Dermis blood vessel endothelial cell (primary cell): ENCODE measurements around the gene ERGIC1. TPM values are rescaled to one million over a fixed set of nuclear protein-coding genes. Genes with fewer than 3 reads are reported as not detected.
"Not testable (repeated sequence)": the region's sequence is repeated elsewhere in the genome, so short reads cannot be mapped to it uniquely, and the experiment has no call there.

Experiments
- DNase-seq: peaks from one replicate; pipeline ENCODE4 v3.0.0; 2010
- total RNA-seq: library from RNA; depleted of rRNA; stranded (reverse); fragments of >200 nt; gene quantifications from 2 replicates; pipeline ENCODE4 v1.2.3, GENCODE V29; 2014

The ERGIC1 gene
- total RNA-seq, 1 donor from 2014 or later: 64.0 TPM

DNA sequence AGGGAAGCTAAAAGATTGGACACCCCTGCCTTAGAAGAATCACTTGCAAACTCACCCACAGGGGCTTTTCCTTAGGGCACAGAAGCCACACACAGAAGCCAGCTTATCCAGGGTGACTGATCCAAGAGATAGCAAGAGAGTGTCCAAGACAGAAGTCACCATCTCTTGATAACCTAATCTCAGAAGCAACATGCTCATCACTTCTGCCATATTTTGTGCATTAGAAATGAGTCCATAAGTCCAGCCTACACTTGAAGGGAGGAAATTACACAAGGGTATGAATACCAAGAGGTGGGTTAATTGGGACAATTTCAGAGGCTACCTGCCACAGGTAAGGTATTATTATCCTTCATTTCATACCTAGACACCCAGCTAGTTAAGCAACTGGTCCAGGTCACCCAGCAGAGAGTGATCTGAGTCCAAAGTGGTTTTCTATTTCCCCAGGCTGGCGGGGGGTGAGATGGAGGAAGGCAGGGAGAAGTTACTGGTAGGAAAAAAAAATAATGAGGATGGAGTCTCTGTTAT, 3.7 kb upstream of the ERGIC1 start:
- DNase-seq: no peak

DNA sequence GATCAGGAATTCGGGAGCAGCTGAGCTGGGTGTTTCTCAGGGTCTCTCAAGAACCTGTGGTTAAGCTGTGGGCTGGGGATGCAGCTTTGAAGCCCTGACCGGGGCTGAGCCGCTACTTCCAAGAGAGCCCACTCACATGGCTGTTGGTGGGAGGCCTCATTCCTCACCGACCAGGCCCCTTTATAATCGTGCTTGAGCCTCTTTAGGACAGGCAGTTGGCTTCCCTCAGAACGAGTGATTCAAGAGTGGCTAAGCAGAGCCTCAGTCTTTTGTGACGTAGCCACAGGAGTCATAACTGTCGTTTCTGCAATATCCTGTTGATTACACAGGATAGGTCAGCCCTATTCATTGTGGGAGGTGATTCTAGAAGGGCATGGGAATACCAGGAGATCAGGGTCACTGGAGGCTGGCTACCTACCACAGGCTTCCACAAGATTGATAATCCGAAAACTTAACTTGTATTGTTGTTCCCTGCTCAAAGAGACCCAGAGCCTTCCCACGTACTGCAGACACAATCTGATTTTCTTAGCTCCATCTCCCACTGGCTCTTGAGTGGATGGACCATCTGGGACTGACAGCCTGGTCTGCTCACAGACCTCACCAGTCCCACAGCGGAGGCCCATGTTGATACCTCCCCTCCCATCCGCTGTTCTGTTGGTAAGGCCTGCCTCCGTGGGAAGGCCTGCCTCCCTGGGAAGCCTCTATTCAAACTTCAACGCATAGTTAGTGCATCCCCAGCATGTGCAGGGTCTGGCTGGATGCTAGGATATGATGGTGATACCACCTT, 3.0 kb upstream of the ERGIC1 start:
- peak; percentile 86 for DNase-seq

DNA sequence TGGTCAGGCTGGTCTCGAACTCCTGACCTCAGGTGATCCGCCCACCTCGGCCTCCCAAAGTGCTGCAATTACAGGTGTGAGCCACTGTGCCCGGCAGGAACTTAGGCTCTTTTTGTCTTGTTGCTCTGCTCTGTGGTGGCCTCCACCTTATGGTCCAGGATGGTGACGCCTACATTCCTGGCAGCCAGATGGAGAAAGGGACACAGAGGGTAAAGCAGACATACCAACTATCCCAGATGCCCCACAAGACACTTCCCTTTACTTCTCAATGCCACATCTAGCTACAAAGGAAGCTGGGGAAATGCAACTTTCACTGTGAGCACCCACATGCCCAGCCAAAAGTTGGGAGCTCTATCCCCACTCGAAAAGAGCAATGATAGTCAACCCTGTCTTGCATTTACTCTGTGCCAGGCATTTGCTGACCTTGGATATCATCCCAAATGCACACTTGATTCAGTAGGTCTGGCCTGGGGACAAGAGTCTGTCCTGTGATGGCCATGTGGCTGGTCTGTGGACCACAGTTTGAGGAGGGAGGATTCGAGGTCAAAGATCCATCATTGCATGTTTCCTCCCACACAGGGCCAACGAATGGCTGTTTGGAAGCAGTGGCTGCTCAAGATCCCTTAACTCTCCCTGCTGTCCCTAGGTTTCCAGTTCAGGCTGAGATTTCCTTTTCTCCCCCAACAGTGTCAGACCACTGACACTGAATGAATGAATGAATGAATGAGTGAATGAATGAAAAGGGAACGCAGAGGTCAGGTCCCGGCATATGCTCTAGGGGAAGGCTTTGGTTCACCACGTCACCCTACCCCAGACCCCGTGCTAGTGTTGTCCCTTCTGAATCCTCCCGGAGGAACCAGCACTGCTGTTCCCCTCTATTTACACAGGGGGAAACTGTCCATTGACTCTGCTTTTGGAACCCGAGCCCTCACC, 1.4 kb upstream of the ERGIC1 start:
- DNase-seq: no peak

DNA sequence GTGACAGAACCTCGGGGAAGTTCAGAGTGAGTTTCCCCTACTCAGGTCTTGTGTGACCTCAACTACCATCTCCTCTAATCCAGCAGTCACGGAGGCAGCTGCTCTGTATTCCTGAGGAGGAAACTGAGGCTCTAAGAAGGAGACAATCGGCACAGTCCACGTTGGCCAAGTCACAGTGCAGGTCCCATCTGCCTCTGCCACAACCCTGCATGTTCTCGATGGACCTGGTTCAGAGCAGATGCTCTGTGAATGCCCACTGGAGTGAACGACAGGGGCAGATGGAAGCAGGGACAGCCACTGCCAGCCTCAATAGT, 722 bp upstream of the ERGIC1 start:
- DNase-seq: no peak

DNA sequence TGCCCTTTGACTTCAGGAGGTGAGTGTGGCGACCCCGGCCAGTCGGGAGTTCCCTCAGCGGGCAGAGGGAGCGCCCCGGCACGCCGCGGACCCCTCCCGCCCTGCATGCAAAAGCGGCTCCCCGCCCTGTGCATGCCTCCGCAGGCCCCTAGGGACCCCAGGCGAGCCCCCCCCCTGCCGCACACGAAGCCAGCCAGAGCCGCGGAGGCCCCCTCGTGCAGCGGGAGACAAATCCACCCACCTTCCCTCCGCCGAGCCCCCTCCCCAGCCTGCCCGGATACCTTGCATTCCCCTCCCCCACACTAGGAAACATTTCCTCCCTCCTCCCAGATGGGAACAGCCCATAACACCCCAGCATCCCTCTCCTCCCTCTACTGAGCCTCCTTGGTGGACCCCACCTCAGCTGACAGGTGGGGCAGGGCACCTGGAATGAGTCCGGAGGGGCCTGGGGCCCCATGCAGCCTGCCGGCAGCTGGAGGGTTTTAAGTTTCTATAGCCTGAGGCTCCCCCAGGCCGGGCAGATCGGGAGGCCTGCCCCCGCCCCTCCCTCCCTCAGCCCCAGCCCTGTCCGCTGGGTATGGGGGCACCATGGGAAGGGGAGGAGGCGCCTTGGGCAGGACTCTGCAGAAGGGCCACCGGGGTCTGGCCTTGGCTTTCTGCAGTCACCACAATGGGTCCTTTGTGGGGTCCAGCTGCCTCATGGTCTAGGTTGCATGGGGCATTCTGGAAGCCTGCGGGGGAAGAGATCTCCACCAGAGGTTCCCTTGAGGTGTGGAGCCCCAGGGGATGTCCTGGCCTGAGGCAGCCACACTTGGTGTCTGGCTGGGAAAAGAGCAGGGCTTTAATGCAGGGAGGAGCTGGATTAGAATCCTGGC, 601 bp downstream of the ERGIC1 start:
- peak; percentile 38 for DNase-seq

DNA sequence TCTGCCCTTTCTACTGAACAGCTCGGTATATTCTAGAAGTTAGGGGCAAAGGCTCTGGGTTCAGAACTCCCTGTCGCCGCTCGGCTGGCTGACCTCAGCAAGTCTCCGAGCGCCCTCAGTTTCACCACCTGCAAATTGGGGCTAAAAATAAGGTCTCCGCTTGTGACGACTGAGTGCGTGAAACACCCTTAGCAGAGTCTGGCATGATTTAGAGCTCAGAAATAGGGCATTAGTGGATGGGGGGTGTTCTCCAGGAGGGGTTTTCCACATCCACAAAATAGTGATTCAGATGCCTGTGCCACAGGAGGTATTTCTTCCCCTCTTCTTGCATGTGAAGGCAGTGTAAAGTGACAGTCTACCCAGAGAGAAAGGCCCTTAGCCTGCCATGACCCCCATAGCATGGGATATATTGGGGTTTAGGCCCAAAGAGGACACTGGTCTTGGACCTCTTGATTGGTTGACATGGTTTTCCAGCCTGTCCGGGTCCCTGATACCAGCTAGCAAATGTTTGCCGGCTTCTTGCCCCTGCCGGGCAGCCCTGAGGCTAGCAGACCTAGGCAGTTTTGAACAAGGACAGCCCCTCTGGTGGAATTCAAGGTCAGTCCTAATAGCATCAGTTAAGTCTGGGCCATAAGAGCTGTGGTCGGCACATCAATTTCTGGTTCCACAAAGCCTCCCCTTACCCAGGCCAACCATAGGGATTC, 1.4 kb downstream of the ERGIC1 start:
- no peak for DNase-seq

DNA sequence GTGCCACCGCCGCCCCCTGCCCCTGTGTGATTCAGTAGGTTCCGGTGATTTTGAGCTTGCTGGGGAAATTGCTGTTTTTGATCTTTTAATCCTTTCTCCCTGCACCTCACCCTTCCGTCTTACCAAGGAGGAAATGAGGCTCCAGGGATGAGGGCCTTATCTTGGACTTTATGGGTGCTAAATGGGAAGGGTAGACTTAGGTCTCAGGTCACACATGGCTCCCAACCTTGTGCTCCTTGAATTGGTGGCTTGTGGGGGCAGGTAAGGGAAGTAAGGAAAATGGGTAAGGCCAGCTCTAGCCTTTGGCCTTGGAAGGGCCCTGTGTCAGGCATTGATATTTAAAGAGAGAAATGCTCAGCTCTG, 1.9 kb downstream of the ERGIC1 start:
- DNase-seq: no peak

DNA sequence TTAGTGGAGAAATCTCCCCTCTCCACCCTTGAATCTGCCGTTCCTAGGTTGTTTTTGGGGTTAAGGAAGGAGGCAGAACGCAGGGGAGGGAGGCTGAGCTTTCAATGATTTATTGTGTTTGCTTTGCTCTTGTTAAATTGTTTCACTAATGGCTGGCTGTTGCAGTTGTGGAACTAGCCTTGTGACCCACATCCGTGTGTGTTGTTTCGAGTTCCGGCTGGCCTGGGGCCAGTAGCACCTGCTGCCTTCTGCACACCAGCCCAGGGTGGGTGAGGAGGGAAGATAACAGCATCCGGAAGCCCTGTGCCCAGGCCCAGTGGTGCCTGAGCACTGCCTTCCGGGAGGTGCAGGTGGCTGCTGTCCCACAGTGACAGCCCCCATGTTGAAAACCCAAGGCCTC, 3.6 kb downstream of the ERGIC1 start:
- peak; percentile 82 for DNase-seq

DNA sequence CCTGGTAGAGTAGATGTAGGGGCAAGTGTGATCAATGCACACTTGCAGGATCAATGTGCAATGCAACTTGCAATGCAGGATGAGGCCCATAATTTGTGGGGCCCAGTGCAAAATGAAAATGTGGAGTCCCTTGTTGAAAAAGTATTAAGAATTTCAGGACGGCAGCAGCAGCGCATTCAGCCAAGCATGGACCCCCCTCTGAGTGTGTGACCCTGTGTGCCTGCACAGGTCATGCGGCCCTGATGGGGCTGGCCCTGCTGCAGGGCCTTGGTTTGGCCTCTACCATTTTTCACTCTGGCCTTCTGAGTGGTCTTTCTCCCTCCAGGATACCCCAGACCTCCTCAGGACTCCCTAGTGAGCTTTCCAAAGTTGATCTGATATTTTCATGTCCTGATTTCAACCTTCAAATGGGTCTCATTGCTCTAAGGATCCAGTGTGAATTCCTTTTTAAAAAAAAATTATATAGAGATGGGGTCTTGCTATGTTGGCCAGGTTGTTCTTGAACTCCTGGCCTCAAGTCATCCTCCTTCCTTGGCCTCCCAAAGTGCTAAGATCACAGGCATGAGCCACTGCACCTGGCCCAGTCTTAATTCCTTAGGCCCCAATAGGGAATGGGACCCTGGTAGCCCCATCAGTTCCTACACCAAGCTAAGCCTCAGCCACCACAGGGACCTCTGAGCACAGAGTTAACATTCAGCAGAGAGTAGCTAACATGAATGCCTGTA, 4.3 kb downstream of the ERGIC1 start:
- no peak for DNase-seq

DNA sequence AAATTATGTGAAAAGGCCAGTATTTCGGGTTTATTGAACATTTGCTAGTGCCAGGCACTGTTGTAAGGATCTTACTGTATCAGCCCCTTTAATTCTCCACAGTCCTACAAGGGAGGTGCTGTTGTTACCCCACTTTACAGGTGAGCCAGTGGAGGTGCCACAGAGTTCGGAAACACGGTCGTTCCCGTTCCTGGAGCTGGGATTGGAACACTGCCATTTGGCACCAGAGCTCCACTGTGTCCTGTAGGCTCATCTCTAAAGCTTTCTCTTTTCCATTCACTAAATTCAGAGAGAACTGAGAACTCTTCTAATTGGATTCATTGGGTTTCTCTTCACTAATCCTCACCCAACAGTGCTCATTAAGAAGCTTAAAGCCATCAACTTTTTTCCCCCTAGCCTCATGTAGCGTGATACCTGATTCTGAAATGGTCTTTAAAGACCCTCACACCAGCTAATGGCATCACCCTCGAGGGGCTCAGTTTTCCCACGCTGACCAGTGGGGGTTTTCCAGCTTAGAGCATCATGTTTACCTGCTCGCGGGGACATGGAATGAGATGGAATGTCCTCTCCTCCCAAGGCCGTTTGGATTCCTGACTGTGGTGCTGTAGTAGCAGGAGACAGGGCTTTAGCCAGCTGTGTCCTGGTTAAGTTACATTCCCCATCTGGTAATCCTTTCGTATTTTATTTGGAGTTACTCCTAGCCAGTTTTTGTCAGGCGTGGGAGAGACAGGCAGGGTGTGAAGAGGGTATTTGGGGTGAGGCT, 5.8 kb downstream of the ERGIC1 start:
- DNase-seq: no peak

DNA sequence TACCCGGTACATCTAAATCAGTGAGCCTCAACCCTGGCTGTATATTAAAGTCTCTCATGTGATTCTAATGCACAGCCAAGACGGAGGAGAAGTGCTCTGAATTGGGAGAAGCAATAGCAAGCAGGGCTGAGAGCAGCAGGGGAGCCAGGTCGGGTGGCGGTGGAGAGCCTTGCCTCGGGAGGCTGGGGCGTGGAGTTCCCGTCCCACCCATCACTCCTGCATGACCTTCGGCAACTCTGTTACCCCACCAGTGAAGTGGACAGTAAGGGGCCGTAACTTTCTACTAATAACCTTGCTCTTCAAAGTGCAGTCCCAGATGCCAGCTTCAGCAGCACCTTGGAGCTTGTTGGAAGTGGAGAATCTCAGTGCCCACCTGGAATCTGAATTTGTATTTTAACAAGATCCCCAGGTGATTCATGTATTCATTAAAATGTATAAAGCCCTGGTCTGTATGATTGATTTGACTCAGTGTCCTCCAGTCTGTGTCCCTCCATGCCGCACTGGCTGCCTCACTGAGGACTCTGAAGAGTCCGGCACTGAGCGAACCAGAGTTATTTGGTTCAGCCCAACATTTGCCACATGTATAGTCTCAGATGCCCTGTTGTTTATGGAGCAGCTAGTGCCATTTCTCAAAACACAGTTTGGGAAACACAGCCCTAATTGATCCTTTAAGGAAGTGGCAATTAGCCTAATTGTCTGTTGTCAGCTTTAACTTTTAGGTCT, 6.5 kb downstream of the ERGIC1 start:
- no peak for DNase-seq

DNA sequence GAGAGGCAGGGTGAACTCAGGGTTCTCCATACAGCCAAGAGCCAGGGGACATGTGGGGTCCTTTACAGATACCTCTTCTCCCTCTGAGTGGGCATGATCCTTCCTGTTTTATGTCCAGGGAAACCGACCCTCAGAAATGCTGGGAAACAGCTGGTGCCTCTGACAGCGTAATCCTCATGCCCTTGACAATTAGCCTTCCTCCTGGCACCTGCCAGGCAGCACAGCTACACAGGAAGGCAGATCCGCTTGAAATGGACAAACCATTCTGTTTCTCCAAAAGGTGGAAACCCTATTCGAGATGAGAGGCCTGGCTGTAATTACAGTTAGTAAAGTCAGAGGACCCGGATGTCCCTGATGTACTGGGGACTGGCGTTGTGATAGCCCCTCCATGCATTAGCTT, 7.2 kb downstream of the ERGIC1 start:
- peak; percentile 41 for DNase-seq

DNA sequence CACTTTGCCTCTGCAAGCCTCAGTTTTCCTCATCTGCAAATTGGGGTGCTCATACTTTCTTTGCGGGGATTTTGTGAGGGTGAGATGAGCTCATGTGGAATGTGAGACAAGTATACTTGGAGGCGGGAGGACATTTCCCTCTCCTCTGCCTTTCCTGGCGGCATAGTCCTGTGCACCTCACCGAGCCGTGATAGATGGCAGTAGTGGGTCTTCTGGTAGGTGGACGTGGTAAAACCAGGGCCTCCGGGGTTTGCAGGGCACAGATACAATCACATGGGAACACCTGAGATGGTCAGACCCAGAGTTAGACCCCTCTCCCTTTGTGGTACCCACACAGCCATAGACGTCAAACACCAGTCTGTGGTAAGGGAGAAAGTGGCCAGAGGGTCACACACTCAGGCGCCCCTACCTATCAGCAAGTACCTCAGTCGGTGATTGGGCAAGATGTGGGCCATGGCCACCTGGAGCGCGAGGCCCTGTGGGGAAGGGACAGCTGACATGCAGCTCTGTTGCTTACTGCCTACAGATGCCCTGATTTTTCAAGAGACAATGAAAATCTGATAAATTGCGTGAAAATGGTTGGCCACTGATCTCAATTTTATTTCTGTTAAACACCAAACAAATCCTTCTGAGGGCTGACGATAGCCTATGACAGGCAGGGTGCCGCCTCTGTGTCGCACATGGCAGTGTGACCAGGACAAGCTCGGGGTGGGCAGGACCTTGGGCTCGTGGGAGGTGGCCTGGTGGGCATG, 9.9 kb downstream of the ERGIC1 start:
- DNase-seq: no peak

DNA sequence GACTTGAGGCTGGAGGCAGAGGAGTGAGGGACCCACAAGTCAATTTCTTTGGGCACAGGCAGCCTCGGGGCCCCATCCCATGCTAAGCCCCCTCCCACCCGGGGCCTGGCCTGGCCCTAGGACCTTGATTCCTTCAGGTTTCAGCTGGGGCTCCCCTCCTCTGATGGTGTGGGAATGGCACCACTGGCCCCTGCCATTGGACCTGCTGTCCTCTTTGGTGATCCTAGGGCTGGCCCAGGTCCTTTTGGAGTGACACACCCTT, 10.5 kb downstream of the ERGIC1 start:
- DNase-seq: no peak

DNA sequence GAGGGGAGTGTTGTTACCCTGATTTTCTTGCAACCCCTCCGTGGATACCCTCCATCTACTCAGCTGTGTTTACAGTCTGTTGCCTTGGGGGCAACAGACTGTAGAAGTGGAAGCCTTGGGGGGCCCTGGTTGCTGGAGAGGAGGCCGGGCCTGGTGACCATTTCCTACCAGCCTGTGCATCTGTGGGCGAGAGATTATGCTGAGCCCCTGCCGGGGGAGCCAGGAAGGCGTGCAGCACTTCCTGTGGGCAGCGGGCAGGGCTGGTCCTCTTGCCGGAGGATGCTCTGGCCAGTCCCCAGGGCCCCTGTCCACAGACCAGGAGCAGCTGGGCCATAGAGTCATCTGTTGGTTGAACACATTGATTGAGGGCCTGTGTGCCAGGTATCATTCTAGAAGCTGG, 11.1 kb downstream of the ERGIC1 start:
- DNase-seq: peak; percentile 44

DNA sequence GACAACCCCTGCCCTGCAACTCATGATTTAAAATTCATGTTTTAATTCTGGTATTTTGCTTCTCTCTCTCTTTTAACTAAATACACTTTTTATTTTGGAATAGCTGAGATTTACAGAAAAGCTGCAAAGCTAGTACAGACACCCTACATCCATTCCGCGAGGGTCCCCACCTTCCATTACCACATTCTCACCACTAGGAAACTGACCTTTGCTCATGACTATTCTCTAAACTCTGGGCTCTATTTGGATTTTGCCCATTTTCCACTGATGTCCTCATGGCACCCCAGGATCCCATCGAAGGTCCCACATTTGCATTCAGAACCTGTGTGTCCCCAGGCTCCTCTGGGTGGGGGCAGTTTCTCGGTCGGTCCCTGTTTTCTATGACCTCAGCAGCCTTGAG, 11.5 kb downstream of the ERGIC1 start:
- no peak for DNase-seq

DNA sequence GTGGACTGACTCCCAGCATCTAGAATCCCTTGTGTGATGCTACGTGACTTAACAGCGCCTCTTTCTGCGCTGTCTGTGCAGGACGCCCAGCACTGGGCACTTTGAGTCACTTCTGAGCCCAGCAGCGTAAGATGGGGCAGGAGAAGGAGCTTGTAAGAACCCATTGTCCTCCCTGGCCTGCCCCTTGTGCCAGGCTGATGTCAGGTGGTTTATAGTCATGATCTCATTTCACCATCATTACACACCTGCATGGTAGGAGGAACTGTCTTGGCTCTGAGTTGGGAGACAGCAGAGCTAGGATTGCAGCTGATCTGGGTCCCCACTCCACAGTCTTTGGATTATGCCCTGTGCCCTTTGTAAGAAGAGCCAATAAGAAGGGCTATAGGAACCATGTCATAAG, 12.2 kb downstream of the ERGIC1 start:
- DNase-seq: peak; percentile 23

DNA sequence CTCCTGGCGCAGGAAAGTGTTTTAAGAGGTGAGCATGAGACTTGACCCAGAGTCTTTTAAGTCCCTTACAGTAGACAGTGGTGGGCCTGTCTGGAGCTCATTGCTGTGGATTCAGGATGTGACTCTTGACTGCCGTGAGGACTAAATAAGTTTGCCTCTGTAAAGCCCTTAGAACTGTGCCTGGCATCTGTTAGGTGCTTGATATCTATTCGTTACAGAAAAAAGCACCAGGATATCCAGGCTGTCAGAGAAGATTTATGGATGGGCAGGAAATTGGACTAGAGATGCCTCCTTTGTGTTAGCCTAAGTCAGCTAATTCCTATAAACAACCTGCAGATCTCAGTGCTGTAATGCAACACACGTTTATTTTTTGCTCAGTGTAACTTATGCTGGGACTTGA, 12.6 kb downstream of the ERGIC1 start:
- DNase-seq: peak; percentile 55

DNA sequence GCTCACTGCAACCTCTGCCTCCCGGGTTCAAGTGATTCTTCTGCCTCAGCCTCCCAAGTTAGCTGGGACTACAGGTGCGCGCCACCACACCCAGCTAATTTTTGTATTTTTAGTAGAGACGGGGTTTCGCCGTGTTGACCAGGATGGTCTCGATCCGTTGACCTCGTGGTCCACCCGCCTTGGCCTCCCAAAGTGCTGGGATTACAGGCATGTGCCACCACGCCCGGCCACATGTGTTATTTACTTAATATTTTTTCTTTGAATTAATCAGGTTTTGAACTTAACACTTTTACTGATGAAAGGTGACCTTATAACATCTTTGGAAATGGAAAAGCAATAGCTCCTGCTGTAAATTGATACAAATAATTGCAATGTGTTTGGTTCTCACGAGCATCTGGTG, 13.5 kb downstream of the ERGIC1 start:
- not testable (repeated sequence) for DNase-seq

DNA sequence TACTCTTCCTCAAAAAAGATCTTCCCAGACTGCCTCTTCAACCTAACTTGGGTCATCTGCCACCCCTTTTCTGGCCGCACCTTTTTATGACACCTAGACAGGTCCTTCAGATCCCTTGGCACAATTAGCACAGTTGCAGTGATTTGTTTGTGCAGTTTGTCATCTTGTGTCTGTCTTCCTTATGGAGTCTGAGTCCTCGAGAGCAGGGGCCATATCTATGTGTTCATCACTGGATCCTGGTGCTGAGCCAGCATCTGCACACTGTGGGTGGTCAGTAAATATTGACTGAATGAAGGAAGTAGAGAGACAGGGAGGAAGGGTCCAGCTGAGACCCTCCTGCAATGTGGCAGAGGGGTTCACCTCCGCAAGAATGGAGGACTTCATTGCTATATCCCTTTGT, 14.4 kb downstream of the ERGIC1 start:
- no peak for DNase-seq
